ENCODE results near the gene IDI1.
A peak's percentile ranks its signal among the peaks of the same experiment; 100 is the strongest.
"Not testable (repeated sequence)": the region's sequence is repeated elsewhere in the genome, so short reads cannot be mapped to it uniquely, and the experiment has no call there.

Gene IDI1

DNA sequence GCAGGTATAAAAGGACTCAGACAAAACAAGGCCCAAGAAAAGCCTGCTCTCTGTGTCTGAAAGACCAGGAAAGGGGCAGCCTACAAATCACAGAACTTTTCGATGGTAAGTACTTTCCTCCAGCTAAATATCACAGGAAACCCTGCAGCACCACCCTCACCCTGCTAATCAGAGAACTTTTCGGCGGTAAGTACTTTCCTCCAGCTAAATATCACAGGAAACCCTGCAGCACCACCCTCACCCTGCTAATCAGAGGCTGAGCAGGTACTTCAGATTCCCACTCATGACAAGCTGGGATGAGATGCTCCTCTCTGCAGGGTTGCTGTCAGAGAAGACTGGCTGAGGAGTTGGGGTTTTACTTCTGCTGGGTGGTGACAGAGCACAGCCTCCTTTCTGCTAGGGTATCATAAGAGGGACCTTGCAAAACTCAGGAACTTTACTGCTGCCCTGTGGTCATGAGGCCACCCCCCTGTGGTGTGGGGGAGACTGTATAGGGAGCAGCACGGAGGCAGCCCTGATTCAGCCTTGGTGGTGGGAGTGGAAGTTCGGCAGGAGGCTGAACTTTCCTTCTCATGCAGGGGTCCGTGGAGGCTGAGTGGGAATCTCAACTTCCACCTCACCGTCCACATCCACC is 14.4 kb upstream of the IDI1 start:
- DNase-seq (ENCODE audit: low read depth): no peak

DNA sequence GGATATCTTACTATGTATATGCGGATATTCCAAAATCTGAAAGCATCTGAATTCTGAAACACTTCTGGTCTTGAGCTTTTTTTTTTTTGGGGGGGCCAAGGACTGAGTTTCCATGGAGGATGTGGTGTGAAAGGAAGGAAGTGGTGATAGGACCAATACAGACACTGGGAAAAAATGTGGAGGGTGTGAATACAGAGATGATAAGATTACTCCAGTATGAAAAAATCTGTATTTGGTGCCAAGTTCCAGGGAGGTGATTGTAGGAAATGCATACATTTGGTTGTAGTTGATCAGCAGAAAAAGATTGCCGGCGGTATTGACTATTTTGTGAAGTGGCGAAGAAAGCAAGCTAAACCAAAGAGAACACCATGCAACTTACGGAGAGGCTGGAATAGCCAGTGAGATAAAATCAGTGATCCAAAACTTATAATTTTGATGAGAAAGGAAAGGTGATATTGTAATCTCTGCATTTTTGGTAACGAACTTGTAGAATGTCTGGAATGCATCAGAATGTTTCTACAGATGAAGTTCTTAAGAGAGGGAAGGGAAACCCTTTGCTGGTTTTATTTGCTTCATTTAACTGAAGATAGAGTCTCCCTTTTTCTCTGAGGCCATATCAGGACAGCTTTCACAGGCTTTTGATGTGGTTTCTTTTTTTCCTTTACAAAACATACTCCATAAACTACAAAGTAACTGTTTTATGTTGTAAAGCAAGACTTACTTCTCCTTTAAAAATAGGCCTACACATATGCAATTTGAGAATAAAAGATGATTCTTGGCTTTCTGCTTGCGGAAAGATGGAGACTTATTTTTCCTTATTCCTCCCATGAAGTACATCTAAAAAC is 13.2 kb upstream of the IDI1 start:
- DNase-seq (ENCODE audit: low read depth): no peak

DNA sequence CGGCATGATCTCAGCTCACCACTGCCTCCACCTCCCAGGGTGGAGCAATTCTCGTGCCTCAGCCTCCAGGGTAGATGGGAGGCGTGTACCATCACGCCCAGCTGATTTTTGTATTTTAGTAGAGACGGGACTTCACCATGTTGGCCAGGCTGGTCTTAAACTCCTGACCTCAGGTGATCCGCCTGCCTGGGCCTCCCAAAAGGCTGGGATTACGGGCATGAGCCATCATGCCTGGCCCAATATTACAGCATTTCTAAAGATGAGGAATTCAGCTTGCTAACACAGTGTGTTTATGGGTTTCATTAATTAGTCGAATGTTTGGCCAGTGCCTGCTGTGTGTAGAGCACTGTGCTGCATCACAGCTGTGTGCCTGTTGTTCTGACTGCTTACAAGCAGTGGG is 11.0 kb upstream of the IDI1 start:
- DNase-seq (ENCODE audit: low read depth): no peak

DNA sequence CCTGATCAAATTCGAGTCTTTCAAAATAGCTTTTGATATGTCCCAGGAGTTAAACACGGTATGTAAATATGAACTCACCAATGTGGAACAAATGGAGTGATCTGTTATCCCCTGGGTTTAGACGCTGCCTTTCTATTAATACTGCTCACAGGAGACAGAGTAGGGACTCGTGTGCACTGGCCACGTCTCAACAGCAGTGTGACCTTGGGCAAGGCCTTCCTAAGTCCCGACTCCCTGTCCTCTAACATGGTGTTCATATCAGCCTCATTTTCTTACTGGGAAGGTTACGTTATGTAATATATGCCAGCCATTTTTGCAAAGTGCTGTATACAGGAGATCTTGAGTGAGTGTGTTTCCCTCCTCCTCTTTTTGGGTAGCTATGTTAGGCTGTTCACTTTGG is 9.1 kb upstream of the IDI1 start:
- no peak for DNase-seq (ENCODE audit: low read depth)

DNA sequence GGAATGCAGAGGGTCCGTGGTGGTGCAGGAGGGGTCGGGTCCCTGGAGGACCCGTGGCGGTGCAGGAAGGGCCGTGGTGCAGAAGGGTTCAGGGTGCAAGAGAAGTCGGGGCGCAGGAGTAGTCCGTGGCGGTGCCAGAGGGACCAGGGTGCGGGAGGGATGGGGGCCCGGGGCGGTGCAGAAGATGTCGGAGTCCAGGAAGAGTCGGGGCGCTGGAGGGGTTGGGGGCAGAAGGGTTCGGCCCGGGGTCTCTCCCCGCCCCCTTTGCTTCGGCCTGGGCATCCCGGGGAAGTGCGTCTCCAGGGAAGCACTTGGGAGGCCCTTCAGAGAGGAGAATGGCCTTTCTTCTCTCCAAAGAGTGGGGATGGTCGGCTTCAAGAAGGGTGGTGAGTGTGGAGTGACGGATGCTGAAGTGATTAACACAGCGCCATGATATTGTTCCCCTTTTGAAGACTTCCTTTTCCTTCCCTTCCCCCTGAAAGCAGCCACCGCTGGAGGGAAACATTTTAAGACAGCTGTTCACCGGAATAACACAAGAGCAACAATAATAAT is 8.3 kb upstream of the IDI1 start:
- DNase-seq (ENCODE audit: low read depth): no peak

DNA sequence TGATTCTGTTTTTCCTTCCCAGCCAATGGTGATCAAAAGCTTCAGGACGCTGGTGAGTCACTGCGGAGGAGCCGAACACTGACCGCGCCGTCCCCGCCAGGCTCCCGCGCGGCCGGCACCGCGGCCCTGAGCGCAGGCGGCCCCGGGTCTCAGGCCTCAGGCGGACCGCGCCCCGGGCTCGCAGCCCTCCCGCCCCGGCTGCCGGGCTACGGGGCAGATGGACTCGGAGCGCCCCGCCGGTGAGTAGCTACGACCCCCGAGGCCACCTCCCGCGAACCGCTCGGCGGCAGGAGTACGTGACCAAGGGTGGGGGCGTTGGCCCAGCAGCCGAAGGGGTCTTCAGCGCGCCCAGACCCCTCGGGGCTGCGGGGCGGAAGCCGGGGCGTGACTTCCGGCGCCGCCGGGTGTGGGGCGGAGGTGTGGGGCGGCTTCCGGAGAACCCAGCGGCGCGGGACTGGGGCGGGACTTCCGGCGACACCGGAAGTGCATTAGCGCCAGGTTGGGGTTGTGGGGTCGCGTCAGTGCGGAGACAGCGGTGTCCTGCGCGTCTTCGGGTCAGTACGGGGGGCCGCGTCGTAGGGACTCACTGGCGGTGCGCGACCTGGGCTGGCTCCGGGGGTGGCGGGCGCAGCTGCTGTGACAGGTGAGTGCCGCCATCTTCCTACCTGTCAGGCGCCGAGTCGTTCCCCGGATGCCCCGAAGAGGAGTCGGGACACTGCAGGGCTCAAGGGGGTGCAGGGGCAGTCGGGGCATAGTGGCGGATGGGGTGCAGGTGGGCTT is 7.6 kb upstream of the IDI1 start, which contains the start of gene WDR37:
Gene WDR37 (plus strand): TSS at position 60 of the 780 bp plus-strand sequence. CDS start 15,771 bp downstream, outside the sequence.
- peak; percentile 75 for DNase-seq (ENCODE audit: low read depth)

DNA sequence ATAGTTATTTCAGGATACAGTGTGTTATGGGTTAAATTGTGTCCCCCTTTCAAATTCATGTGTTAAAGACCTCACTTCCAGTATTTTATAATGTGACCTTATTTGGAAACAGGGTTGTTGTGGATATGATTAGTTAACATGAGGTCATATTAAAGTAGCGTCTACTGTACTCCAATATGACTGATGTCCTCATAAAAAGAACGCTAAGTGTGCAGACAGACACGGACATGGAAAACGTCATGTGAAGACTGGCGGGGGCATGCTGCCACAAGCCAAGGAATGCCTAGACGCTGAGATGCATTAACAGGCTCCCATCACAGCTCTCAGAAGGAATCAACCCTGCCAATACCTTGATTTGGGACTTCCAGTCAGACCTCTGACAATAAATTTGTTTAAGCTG is 5.8 kb upstream of the IDI1 start:
- DNase-seq (ENCODE audit: low read depth): no peak

DNA sequence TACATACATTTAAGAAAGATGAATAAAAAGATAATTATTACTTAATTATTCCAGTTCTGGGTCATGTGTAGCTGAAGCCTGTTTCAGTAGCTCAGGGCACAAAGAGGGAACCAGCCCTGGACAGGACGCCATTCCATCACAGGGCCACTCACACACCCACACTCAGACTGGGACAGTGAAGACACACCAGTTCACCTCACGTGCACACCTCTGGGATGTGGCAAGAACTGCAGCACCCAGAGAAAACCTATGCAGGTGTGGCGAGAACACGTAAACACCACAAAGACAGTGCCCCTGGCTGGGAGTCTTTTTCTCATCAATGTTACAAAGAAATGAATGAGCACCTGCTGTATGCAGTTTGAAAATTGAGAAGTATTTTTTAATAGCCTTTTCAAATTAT is 1.6 kb upstream of the IDI1 start:
- DNase-seq (ENCODE audit: low read depth): no peak

DNA sequence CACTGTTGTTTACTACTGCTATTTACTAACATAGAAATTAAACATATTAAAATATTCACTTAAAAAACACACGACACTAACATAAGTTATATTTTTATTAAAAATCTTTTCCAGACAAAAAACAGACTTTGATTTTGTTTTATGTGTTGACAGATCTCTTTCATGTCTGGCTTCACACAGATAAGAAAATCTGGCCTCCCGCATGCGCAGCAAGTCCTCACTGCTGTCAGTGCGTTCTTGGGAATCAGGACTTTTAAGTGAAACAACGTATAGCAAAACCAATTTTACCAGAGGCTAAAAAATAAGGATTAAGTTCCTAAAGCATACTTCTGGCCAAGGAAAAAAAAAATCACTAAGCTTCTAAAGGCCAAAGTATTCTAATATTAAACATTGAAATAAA is 1.2 kb upstream of the IDI1 start:
- DNase-seq (ENCODE audit: low read depth): no peak

DNA sequence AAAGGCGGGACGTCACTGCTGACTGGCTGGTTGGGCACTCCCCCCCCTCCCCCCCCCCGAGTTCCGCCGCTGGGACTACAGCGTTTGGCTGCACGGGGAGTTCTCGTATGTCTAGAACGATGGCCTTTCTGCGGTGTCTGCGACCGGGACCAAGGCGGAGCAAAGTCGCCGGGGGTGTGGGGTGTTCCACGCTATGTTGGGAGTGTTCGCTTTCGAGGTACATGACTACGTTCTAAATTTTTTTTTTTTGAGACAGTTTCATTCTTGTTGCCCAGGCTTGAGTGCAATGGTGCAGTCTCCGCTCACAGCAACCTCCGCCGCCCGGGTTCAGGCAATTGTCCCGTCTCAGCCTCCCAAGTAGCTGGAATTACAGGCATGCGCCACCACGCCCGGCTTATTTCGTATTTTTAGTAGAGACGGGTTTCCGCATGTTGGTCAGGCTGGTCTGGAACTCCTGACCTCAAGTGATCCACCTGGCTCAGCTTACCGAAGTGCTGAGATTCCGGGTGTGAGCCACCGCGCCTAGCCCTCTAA is 573 bp upstream of the IDI1 start:
- no peak for DNase-seq (ENCODE audit: low read depth)

DNA sequence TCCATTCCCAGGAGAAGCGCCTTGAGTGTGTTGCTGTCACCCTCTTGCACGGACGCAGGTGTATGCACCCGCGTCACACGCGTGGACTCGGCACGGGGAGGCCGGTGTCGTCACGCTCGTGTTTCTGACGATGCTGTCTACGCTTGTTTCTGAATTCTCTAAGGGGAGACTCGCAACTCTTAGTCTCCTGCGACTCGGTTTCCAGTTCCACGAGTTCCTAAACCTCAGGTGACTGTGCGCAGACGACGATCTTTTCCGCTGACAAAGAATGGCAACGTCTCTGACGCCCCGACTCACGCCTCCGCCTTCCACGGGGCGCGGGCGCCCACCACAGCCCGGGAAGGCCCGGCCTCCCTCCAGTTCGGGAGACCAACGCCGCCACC is 579 bp downstream of the IDI1 start:
- DNase-seq (ENCODE audit: low read depth): no peak

DNA sequence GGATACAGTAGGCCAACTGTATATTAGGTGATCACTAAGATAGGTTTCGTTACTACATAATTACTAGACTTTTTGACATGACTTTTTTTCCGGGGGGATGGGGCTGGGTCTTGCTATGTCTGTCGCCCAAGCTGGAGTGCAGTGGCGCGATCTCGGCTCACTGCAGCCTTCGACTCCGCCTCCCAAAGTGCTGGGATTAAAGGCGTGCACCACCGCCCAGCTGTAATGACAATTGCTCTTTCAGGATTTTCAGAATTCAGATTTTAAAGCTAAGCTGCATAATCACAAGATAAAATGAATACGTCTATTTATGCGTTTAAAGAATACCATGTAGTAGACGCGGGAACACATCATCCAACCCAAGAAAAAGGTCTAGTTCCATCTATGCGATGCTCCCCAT is 982 bp downstream of the IDI1 start:
- DNase-seq (ENCODE audit: low read depth): no peak

DNA sequence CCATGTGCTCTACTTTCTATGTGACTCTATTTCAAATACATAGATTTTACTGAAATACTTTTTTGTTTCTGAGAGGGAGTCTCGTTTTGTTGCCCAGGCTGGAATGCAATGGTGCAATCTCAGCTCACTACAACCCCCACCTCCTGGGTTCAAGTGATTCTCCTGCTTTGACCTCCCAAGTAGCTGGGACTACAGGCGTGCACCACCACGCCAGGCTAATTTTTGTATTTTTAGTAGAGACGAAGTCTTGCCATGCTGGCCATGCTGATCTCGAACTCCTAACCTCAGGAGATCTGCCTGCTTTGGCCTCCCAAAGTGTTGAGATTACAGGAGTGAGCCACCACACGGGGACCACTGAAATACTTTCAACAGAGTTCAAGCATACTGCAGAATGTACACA is 3.5 kb downstream of the IDI1 start:
- no peak for DNase-seq (ENCODE audit: low read depth)

DNA sequence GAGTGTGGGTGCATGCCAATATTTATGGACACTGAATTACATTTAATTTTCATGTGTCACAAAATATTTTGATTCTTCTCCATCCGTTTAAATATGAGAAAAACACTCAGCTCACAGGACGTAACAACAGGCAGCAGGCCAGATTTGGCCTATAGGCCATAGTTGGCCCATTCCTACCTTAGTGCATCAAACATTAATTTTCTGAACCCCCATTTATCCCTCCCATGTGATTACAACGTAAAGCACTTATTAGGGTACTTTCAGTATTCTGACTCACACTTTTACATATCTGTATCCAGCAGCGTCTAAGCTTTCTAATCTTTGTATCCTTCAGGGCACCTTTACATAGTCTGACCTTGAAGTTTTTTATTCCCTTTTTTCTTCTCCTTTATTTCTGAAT is 4.0 kb downstream of the IDI1 start:
- no peak for DNase-seq (ENCODE audit: low read depth)

DNA sequence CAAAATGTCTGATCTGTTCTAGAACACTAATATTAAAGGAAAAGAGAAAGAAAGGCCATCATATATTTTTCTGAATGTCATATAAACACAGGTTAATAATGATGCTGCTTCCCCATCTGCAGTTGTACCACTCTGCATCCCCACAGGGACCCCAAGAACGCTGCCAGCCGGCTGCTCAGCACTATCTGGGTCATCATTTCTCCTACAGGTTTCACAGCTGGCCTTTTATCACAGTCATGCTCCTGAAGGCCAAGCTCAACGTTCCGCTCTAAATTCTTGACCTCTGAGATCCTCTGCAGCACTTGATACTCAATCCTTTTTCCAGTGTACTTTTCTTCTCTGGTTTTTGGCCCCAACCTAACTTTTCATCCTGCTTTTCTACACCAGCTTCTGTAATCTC is 4.8 kb downstream of the IDI1 start:
- DNase-seq (ENCODE audit: low read depth): no peak

DNA sequence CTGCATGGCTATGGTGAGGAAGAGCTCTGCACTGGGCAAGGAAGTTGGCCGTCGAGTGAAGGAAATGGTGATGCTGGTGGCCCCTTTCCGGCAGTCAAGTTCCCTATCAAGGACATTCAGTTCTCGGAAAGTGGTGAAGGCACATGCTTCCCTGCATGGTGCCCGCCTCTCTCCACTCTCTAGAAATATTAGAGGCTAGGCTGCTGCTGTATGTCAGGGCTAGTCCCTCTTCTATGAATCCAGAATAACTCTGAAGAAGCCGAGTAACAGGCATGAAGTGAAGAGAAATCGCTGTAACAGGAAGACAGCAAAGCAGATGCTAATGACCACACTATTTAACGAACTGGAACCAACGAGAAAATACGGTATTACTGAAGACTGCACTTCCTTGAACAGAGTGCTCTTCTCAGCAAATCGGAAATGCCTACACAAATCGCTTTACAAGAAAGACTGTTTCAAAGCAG is 5.4 kb downstream of the IDI1 start:
- DNase-seq (ENCODE audit: low read depth): no peak

DNA sequence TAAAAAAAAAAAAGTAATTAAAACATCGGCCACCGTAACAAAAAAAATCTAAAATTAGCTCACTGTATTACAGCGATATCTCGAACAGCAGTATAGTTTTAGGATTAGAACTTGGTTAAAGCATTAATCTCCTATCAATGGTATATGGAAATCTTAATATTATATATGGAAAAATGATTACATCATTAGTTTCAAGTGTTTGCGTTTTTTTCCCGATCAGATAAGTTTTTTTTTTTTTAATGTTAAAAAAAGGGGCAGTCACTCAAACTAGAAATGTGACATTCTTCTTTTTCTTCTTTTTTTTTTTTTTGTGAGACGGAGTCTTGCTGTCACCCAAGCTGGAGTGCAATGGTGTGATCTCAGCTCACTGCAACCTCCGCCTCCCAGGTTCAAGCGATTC is 7.4 kb downstream of the IDI1 start:
- no peak for DNase-seq (ENCODE audit: low read depth)

DNA sequence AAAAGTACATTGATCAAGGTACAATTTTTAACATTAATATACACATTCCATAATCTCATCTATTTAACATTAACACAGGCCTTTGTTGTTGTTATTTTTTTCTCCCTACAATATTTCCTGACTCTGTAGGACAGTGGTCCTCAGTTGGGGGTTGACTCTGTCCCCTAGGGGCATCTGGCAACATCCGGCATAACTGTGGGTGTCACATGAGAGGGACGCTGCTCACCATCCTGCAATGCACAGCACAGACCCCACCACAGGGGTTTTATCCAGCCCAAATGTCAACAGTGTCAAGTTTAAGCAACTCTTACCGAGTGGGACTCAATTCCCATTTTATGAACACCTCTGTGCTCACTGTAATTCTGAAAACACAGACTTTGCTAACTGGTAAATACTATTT is 8.8 kb downstream of the IDI1 start:
- DNase-seq (ENCODE audit: low read depth): no peak

DNA sequence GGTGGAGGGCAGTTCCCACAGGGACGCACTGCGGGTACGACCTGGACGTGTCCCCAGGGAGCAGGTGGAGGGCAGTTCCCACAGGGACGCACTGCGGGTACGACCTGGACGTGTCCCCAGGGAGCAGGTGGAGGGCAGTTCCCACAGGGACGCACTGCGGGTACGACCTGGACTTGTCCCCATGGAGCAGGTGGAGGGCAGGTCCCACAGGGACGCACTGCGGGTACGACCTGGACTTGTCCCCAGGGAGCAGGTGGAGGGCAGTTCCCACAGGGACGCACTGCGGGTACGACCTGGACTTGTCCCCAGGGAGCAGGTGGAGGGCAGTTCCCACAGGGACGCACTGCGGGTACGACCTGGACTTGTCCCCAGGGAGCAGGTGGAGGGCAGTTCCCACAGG is 10.2 kb downstream of the IDI1 start:
- DNase-seq (ENCODE audit: low read depth): not testable (repeated sequence)

DNA sequence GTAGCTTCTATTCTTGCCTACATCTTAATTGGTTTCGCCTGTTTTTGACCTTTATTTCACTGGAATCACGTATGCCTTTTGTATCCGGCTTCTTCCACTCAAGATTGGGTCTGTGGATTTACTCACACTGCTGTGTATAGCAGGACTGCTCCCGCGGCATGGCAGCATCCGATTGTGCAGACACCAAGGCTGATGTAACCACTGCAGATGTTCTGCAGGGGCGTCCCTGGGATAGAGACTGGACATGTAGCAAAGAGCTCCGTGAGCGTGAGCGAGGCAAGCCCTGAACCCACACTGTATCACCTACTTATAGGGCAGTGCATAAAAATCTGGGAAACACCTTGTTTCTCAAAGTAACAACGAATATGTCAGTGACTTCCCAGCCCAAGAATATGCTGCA is 11.8 kb downstream of the IDI1 start:
- no peak for DNase-seq (ENCODE audit: low read depth)

DNA sequence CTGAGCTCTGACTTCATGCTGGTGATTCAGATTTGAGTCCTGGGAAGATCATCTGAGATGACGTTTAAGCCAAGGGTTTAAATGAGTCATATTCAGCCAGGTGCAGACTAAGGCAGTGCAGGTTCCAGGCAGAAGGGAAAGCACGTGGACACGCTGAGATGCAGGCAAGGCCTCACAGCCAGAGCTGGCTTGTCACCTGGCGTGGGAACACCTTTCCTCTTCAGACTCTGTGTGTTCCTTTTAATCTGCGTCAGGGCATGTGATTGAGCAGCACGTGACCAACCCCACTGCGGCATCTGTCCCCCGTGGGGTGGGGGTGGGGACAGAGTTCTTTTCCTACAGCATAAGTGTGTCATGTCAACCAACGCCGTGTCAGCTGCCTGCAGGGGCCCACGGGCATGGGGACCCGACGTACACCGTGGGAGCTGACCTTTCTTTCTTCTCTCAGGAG is 12.6 kb downstream of the IDI1 start:
- no peak for DNase-seq (ENCODE audit: low read depth)

DNA sequence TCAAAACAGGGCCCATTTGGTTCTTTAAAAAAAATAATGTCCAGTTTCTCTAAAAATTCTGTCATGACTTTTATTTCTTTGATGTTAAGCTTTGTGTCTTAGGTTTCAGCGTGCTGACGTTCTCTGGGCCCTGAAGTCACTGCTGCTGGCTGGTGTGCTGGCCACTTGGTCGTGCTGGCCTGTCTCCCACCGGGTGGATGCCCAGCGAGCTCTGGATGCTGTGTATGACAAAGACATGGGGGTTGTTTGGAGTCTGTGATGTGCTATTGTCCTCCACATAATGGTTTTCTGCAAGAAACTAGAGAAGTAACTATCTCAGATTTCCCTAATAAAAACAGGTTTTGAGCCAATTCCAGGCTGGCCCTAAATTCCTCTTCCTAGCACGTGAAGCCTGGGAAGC is 13.7 kb downstream of the IDI1 start:
- no peak for DNase-seq (ENCODE audit: low read depth)

All from GM04504 (cell line).